Loucy (cell line): Measurements from ENCODE around the gene RAI14.
"Not testable (repeated sequence)": the region's sequence is repeated elsewhere in the genome, so short reads cannot be mapped to it uniquely, and the experiment has no call there.

Source experiments
- H2AFZ ChIP-seq: fragments of 200-600 bp; sonication (generic); 2 replicates; pipeline ENCODE4 v1.6.0; 2016; ENCODE audit warnings: antibody characterized with exemption, mild to moderate bottlenecking, low read length, moderate library complexity
- H3F3A ChIP-seq: fragments of 200-600 bp; 2 replicates; pipeline ENCODE4 v1.6.0; 2016; ENCODE audit warnings: antibody characterized with exemption, low read depth, mild to moderate bottlenecking
- H3K27me3 ChIP-seq: fragments of 200-600 bp; sonication (generic); 2 replicates; pipeline ENCODE4 v1.6.1; 2014; ENCODE audit warnings: low read length, mild to moderate bottlenecking; ENCODE audit not compliant: insufficient read depth, poor library complexity, severe bottlenecking
- H3K36me3 ChIP-seq: fragments of 200-600 bp; sonication (generic); 2 replicates; pipeline ENCODE4 v1.6.1; 2016; ENCODE audit warnings: low read length; ENCODE audit not compliant: insufficient read depth
- H3K4me1 ChIP-seq: fragments of 200-600 bp; sonication (generic); 2 replicates; pipeline ENCODE4 v1.5.1; 2014; ENCODE audit warnings: low read length, mild to moderate bottlenecking; ENCODE audit not compliant: insufficient read depth, poor library complexity, severe bottlenecking
- H3K4me2 ChIP-seq: fragments of 200-600 bp; sonication (generic); 2 replicates; pipeline ENCODE4 v1.6.0; 2014; ENCODE audit warnings: antibody characterized with exemption, low read length, low read depth, mild to moderate bottlenecking; ENCODE audit not compliant: poor library complexity, severe bottlenecking
- H3K4me3 ChIP-seq: fragments of 200-600 bp; sonication (generic); 2 replicates; pipeline ENCODE4 v1.5.1; 2014; ENCODE audit warnings: low read length, mild to moderate bottlenecking, mixed read lengths; ENCODE audit not compliant: poor library complexity, severe bottlenecking
- H3K79me2 ChIP-seq: fragments of 200-600 bp; sonication (generic); 2 replicates; pipeline ENCODE4 v1.6.1; 2014; ENCODE audit warnings: low read length; ENCODE audit not compliant: insufficient read depth
- H3K9ac ChIP-seq: fragments of 200-600 bp; sonication (generic); 2 replicates; pipeline ENCODE4 v1.6.0; 2014; ENCODE audit warnings: mild to moderate bottlenecking, low read depth, low read length, moderate library complexity; ENCODE audit not compliant: poor library complexity, severe bottlenecking
- H3K9me2 ChIP-seq: fragments of 200-600 bp; sonication (generic); replicated peaks from 2 replicates; pipeline ENCODE4 v1.6.1; 2016; ENCODE audit warnings: low read depth, low read length, mixed read lengths
- H3K9me3 ChIP-seq: fragments of 200-600 bp; sonication (generic); 2 replicates; pipeline ENCODE4 v1.6.1; 2014; ENCODE audit warnings: mild to moderate bottlenecking, antibody characterized with exemption, low read length, low read depth; ENCODE audit not compliant: insufficient read depth
- H4K20me1 ChIP-seq: fragments of 200-600 bp; sonication (generic); 2 replicates; pipeline ENCODE4 v1.6.0; 2014; ENCODE audit warnings: antibody characterized with exemption, low read length, mild to moderate bottlenecking; ENCODE audit not compliant: insufficient read depth, poor library complexity, severe bottlenecking
- CTCF ChIP-seq: fragments of 200-600 bp; sonication (generic); conservative IDR thresholded peaks from 2 replicates; pipeline ENCODE4 v1.5.1; 2014; ENCODE audit warnings: mild to moderate bottlenecking, antibody characterized with exemption, low read length
- EZH2phosphoT487 ChIP-seq: fragments of 200-600 bp; IDR thresholded peaks from 2 replicates; pipeline ENCODE4 v1.6.1; 2018; ENCODE audit warnings: antibody characterized with exemption, mild to moderate bottlenecking, moderate library complexity, borderline replicate concordance

RAI14 gene

DNA sequence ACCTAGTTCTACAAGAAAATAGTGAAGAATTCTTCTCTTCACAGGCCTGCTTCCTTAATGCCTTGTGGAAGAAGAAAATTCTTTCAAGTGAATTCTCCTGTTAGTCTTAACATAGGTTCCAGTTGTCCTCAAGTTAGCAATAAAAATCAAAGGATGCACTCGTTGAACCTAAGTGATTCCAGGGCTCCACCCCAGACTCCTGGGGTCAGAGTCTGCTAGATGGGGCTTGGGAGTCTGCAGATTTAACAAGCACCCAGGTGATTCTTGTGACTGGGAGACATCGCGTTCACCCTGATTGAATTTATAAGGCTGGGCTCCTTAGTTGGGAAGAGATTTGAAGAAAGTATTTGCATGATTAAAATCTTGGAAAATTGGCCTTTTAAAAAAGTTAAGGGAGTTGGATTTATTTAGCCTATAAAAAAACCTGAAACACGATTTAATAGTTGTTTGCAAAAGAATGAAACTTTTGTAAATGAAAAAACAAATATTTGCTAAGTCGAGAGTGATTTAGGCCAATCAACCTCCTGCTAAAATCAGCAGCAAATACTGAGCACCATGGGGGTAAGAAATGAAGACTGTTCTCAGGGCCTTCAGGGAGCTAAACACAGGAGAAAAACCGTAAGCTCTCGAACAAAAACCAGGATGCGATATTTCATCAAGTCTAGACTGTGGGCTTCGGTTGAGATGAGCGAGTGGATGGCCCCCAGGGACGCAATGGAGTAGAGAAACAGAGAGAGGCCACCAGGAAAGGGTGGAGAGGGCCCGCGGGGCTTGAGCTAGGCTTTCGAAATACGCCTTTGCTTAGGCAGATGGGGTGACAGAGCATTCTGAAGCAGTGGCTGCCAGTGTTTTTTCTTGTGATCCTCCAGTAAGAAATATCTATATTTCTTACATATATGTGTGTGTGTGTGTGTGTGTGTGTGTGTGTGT is 95.9 kb downstream of the RAI14 start:
- TF ChIP-seq CTCF, result no peak
- TF ChIP-seq EZH2phosphoT487, result no peak
- Histone ChIP-seq H3K9me2 (no peaks in the 10 kb centered on the region), H3K9me3 (no peaks in the 10 kb centered on the region), H3F3A (no peaks in the 10 kb centered on the region), H3K27me3 (no peaks in the 10 kb centered on the region), H3K4me1 (no peaks in the 10 kb centered on the region), H3K4me2 (no peak overlapping the region), H2AFZ (no peak overlapping the region), H3K9ac (no peak overlapping the region), H3K79me2 (no peaks in the 10 kb centered on the region), H3K4me3 (no peak overlapping the region), H3K36me3 (no peaks in the 10 kb centered on the region), H4K20me1 (no peaks in the 10 kb centered on the region)

DNA sequence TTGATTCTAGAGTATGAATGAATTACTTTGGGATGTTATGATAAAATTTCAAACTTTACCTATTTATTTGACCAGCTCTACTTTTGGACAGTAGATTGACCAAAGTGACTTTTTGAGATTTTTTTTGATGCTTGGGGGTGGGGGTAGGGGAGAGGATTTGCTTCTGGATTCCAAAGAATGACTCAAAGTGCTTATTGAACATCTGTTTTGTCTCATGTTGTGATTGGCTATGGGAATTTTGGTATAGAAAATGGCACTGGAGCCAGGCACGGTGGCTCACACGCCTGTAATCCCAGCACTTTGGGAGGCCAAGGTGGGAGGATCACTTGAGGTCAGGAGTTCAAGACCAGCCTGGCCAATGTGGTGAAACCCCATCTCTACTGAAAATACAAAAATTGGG is 97.1 kb downstream of the RAI14 start:
- not testable (repeated sequence) for H3K4me2 ChIP-seq, H3K4me3 ChIP-seq, H3K36me3 ChIP-seq, H3K9me2 ChIP-seq, H3K9me3 ChIP-seq, H3K9ac ChIP-seq, H3F3A ChIP-seq, H4K20me1 ChIP-seq, H3K4me1 ChIP-seq, H2AFZ ChIP-seq, H3K27me3 ChIP-seq, H3K79me2 ChIP-seq

DNA sequence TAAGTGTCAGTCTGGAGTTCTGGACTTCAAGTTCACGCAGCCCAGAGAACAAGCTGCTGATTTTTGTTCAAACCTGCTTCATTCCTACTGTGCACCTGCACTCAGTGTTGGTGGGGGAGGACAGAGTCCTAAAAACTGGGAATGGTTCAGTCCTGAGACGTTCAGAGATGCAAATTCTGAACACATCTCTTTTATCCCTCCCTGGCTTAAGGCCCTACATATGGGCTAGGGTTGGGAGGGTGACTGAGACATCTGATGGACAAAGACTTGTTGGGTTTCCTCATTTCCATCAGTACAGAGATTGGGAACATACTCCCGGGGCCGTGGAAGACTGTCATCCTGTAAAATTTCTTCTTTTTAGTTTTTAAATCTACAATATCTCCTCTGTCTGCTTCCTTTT is 99.8 kb downstream of the RAI14 start:
- no peak overlapping the region for H3K4me3 ChIP-seq
- TF ChIP-seq EZH2phosphoT487, result no peak
- no peak for TF ChIP-seq CTCF
- no peaks in the 10 kb centered on the region for H3K9me3 ChIP-seq
- no peak overlapping the region for H2AFZ ChIP-seq
- H3F3A ChIP-seq, result no peaks in the 10 kb centered on the region
- no peaks in the 10 kb centered on the region for H3K4me1 ChIP-seq
- no peaks in the 10 kb centered on the region for H3K79me2 ChIP-seq
- no peak overlapping the region for H3K9ac ChIP-seq
- H4K20me1 ChIP-seq, result no peaks in the 10 kb centered on the region
- no peaks in the 10 kb centered on the region for H3K27me3 ChIP-seq
- no peaks in the 10 kb centered on the region for H3K9me2 ChIP-seq
- H3K36me3 ChIP-seq, result peaks cover 17% of the 10 kb centered on the region; the same call in 1 of the 2 replicates
- no peak overlapping the region for H3K4me2 ChIP-seq
